GM18508 (cell line): Measurements from ENCODE around the gene DRC7.

Experiments
- ATAC-seq: cut with Tn5 transposase; IDR thresholded peaks from one replicate; pipeline ENCODE4 v1.9.1; 2021; ENCODE audit warnings: moderate number of reproducible peaks; ENCODE audit not compliant: insufficient read depth, unreplicated experiment

Gene DRC7

DNA sequence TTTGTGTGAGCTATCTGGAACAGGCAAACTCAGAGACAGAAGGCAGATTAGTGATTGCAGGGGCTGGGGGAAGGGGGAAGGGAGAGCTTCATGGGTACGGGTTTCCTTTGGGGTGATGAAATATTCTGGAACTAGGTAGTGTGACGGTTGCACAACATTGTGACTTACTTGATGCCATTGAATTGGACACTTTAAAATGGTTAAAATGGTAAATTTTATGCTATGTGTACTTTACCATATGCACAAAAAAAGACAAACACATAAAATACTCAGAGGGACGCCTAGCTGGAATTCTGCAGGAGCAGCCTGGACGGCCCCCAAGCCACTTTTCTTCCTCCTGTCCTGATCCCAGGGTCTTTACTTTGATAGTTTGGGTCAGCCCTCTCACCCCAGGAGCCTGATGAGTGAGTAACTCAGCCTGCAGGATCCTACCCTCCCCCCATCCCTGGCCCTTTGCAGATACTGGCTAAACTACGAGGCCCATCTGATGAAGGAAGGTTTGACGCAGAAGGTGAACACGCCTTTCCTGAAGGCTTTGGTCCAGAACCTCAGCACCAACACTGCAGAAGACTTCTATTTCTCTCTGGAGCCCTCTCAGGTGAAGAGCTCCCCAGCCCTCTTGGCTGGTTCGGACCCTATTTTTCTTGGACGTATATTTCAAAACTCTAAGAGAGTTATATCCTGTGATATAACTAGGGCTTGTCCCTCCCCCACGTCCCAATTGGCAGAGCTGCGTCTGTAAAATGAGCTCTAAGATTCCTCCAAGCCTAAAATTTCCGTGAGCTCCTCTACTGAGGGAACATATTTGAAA is 18.7 kb upstream of the DRC7 start:
- ATAC-seq, result no peak

DNA sequence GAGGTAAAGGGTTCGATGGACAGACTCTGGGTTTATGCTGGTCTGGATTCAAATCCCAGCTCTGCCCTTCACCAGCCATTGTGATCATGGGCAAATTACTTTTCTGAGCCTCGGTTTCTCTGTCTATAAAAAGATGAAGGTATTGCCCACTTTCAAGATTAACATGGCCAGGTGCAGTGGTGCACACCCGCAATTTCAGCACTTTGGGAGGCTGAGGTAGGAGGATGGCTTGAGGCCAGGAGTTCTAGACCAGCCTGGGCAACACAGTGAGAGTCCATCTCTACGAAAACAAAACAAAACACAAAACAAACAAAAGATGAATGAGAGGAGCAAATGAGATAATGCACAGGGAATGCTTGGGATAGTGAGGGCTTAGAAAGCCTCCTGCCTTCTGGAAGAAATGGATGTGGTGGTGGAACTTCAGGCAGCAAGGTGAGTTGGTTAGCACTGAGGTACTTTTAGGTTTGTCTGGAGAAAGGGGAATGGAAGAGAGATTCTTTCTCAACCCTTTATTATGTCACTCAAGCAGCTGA is 18.0 kb upstream of the DRC7 start:
- ATAC-seq, result no peak

DNA sequence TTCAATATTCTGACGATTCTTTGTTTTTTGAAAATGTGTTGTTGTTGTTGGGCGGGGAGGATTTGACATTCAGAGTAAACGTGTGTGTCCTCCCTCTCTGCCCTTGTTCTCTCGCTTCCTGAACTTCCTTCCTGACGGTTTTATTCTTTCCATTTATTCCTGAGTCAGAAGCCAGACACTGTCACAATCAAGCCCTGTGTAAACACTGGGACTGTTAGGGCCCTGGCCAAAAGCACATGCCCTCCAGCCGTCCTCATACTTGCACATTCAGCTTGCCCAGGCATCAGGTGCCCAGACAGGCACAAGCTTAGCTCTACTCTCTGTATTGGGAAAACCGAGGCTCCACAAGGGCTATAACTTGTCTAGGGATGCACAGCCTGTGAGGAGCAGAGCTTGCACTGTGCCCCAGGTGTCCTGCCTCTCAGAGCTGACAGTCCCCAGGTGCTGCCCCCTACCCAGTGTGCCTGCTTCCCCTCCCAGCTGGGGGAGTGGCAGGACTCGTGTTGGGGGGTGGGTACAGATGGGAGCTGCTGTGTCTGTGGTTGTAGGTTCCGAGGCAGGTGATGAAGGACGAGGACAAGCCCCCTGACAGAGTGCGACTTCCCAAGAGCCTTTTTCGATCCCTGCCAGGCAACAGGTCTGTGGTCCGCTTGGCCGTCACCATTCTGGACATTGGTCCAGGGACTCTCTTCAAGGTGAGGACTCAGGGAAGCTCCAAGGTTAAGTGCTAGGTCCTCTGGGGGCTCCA is 16.8 kb upstream of the DRC7 start:
- ATAC-seq, result no peak

DNA sequence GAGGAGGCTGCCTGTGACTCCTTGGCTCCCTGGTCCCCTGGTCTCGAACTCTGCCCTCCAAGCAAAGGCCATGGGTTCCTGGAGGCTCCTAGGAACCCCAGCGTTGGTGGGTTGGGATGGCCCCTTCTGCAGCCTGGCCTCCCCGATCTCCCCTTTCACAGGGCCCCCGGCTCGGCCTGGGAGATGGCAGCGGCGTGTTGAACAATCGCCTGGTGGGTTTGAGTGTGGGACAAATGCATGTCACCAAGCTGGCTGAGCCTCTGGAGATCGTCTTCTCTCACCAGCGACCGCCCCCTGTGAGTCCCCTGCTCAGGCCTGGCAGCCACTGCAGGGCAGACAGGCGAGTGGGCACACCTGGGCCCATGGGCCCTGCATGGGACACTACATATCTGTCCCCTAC is 15.6 kb upstream of the DRC7 start:
- no peak for ATAC-seq

DNA sequence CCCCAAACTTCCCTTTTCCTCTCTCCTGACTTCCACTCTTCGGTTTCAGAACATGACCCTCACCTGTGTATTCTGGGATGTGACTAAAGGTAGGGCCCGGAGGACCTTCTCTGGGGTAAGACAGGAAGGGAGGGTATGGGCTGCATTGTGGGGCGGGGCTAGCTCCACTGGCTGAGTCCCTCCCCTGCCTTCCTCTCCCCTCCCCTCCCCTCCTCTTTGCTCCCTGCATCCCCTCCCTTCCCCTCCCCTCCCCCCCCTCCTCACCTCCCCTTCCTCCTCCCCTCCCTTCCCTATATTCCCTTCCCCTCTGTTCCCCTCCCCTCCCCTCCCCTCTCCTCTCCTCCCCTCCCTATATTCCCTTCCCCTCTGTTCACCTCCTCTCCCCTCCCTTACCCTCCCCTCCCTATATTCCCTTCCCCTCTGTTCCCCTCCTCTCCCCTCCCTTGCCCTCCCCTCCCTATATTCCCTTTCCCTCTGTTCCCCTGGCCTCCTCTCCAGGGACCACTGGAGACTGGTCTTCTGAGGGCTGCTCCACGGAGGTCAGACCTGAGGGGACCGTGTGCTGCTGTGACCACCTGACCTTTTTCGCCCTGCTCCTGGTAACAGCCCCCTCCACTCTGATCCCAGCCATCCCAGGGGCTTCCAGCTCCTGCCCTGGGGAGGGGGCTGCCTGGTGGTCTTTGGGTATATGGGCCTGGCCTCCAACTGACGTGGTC is 14.7 kb upstream of the DRC7 start:
- ATAC-seq, result no peak

DNA sequence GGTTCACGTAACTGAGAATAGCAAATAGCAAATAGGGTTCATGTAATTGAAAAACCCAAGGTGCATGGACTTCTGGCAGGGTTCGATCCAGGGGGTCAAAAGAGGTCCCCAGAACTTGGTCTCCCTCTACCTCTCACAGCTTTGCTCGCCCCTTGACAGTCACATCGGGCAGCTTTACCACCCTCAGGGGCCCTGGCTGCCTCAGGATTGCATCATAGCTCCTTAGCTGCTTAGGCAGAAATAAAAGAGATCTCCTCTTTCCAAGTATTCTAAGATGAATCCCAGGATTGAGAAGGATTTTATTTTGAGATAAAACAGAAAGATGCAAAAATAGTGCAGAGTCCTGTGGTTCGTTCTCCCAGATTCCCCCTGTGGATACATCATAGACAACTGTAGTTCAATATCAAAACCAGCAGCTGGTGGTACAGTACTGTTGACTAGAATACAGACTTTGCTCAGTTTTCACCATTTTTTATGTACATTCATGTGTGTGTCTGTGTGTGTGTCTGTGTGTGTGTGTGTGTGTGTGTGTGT is 13.7 kb upstream of the DRC7 start:
- ATAC-seq, result no peak

DNA sequence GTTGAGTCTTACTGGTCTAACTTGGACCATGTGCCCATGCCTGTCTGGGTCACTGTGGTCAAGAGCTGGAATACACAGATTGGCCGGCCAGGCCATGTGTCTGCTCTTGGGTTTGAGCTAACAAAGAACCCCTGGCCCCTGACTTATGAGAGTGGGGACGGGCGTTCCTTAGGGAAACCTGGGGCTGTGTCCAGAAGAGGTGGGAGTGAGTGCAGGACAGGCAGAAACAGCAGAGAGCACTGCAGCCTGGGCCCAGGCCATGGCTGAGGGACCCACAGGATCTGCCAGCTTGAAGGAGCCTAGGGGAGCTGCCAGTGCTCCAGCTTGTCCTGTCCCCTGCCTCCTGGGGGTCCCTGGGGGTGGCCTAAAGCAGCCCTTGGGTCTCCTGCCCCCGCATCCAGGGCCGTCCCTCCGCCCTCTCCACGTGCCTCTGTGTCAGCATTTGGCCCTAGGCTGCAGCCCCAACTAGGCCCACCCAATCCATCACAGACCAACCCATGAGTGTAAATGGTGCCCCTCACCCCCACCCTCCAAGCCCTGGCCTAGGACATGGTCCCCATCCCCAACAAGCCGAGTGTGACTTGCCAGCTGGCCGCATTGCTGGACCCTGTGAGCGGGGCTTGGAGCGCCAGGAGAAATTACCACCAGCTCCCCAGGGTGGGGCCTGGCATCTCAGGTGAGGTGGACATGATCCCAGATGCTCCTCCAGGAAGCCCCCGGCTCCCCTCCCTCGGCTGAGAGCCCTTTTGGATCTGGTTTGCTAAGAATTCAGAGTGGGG is 12.5 kb upstream of the DRC7 start:
- no peak for ATAC-seq

DNA sequence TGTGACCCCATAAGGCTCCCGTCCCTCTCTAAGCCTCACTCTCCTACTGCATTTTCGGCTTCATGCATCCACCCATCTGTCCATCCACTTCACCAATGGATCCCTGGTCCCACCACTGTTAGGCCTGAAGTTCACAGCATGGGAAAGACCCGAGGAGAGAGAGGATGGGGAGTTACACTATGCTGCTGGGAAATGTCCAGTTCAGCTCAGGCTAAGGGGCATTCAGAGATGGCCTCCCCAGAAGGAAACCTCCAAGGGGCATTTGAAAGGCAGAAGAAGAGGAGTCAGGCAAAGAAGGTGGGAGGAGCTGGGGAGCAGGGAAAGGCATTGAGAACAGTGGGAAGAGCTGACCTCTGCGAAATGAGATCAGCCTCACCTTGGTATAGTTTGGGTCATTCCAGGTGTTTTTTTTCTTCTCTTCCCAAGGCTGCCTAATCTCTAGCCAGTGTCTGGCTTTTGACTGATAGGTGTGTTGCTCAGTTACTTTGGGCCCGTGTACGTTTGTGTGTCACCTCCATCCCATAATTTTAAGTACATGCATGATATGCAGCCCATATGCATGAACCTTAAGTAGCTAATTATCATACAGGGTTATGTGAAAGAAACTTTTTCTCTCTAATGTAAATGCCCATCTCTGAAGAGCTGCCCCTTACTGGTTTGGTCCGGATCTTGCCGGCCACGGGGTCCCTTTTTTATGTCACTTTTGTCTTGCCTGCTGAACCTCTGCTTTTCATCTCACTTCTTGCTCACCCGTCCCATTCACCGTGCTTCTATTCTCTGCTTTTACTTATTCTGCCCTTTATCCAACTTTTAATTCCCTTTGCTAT is 11.6 kb upstream of the DRC7 start:
- no peak for ATAC-seq

DNA sequence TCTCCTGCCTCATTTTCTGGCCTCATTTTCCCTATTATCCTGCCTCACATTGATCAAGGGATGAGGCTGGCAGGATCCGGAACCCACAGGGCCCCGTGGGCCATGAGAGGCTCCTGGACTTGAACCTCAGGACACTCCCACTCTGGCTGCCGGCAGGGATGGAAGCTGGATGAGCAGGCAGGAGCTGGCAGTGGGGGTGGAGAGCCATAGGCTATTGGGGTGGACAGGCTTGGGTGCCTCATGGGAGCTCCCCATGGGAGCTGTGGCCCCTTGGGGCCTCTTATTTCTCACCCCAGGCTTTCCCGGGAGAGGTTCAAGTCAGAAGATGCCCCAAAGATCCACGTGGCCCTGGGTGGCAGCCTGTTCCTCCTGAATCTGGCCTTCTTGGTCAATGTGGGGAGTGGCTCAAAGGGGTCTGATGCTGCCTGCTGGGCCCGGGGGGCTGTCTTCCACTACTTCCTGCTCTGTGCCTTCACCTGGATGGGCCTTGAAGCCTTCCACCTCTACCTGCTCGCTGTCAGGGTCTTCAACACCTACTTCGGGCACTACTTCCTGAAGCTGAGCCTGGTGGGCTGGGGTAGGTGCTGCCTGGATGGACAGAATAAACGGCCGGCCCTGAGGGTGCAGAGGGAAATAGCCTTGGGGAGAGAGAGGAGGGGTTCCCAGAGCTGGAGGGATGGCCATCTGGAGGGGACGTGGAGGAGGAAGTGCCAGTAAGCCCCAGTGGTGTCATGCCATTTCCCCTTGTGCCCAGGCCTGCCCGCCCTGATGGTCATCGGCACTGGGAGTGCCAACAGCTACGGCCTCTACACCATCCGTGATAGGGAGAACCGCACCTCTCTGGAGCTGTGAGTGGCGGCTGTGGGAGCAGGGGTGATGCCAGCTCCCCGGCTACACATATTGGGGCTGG is 10.7 kb upstream of the DRC7 start:
- ATAC-seq, result no peak

DNA sequence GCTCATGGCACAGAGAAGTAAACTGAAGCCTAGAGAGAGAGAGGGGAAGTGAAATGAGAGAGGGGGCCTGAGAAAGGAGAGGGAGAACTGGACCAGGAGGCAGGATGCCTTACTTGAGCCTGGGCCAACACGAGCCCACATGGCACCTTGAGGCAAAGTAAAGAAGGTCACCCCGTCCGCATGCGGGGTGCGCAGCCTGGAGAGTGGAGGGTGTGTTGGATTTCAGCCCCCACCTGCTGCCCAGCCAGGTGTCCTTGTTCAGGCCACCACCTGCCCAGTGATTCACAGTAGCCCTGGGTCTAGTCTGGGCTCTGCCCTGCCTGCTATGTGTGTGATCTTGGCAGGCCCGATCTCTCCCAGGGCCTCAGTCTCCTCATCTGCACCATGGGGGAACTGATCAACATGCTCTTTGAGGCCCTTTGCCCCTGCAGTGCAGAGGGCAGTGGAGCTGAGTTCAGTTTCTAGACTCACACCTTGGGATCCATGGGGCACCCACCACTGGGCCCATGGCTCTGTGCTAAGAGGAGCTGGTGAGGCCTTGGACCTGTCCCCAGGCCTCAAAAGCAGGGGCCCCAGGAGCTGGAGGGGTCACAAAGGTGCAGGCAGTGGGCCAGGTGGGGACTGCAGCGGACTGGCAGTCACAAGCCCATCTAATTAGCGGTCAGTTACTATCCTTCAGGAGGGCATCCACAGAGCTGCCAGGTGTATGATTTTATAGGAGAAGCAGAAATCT is 9.8 kb upstream of the DRC7 start:
- ATAC-seq, result no peak

DNA sequence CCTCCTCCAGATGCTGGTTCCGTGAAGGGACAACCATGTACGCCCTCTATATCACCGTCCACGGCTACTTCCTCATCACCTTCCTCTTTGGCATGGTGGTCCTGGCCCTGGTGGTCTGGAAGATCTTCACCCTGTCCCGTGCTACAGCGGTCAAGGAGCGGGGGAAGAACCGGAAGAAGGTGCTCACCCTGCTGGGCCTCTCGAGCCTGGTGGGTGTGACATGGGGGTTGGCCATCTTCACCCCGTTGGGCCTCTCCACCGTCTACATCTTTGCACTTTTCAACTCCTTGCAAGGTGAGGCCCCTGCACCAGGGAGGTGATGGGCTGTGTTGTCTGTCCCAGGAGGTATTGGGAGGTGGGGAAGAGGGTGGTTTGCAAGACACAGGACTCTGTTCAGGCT is 9.0 kb upstream of the DRC7 start:
- ATAC-seq, result no peak

DNA sequence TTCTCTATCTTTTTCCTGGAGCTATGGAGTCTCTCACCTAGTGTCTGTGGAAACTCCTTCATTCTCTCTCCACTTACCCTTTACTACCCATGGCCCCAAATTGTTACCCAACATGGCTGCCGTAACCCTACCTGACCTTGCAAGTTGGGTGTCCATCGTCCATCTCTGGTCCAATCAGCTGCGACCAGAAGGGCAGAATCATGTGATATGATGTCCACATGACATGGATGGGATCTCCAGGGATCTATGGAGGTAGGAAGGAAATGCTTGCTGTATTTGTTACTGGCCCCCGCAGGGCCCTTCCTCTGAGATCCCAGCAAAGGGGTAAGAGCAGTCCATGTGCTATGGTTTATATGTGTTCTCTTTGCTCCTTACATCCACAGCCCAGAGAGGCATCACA is 8.0 kb upstream of the DRC7 start:
- no peak for ATAC-seq

DNA sequence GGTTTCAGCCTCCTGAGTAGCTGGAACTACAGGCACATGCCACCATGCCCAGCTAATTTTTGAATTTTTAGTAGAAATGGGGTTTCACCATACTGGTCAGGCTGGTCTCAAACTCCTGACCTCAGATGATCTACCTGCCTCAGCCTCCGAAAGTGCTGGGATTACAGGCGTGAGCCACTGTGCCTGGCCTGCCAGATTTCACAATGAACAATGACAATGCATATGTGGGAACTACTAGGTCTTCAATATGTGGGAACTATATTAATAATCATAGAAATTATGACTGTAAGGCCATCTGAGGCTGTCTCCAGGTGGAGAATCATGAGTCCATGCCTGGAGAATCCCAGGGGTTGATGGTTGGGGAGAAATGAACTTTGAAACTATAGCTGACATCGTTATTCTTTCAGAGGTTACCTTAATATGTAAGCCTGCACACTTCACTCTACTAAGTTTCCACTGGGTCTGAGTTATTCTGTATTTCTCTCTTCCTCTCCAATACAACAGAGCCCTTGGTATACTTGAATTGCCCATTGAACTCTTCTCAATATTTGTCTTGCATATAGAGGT is 7.2 kb upstream of the DRC7 start:
- no peak for ATAC-seq

DNA sequence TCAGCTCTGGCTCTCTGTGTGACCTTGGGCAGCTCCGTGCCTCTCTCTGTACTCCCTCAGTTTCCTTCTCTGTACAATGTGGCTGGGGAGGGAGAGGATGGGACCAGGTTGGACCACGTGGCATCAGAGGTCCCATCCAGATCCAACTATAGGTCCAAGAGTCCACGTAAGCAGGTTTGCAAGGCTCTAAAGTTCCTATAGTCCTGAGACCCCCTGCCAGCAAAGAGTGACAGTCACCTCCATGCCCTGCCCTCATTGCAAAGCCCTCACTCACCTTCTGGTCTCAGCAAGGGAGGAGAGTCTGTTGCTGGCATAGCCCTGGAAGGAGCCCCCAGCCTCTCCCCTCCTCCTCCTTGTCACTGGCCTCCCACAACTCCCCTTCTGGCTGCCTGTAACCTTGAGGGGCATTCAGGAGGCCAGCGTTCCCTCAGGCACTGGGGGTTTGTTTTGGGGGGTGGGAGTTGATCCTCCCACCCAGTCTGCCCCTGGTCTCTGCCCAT is 6.1 kb upstream of the DRC7 start:
- no peak for ATAC-seq

DNA sequence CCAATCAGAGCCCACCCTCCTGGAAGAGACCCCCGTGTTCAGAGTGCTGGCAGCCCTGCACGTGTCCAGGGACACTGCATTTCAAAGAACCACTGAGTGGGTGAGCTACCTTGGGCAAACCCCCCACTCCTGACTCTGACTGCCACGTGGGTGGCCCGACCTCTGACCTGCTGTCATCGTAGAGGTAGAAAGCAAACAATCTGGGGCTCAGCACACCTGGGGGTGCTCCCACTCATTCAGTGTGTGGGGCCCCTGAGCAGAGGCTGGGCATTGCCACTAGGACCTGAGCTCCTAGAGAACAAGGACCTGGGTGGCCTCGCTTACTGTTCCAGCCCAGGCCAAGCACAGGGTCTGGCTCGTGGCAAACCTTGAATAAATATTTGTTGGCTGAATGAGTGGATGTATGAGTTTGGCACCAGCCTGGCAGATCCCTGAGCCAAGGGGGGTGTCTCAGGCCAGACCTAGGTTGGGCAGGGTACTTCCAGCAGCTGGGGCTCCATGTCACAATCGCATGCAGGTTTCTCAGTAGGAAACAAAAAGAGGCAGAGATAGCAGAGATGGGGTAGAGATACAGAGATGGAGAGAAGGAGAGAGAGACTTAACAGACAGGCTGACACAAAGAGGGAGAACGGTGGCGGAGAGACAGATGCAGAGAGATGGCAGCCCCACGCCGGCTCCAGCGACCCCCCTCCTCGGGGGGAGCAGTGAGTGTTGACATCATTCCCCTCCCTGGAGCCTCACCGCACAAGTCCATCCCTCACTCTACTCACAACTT is 5.4 kb upstream of the DRC7 start:
- ATAC-seq, result no peak
